HepG2 (cell line): ENCODE results near the gene BAIAP3. TPM values are rescaled to one million over a fixed set of nuclear protein-coding genes. Genes with fewer than 3 reads are reported as not detected.

Source experiments
- ARNT ChIP-seq: fragments of 450-650 bp; IDR thresholded peaks from 2 replicates; pipeline ENCODE4 v1.6.1; 2017
- ATM ChIP-seq: fragments of 450-650 bp; IDR thresholded peaks from 2 replicates; pipeline ENCODE4 v1.7.1; 2017; ENCODE audit warnings: mild to moderate bottlenecking, borderline replicate concordance
- CENPT ChIP-seq: sonication (generic); formaldehyde crosslinking; IDR thresholded peaks from 2 replicates; pipeline ENCODE4 v1.8.0; 2022; ENCODE audit warnings: low read depth, mild to moderate bottlenecking, moderate library complexity, missing genetic modification reagents
- HINFP ChIP-seq: sonication (generic); formaldehyde crosslinking; IDR thresholded peaks from 2 replicates; pipeline ENCODE4 v1.4.0; 2020; ENCODE audit warnings: low read depth, mild to moderate bottlenecking, missing genetic modification reagents
- KDM6A ChIP-seq: IDR thresholded peaks from 2 replicates; pipeline ENCODE4 v1.6.1; 2016; ENCODE audit warnings: low read depth
- SIN3B ChIP-seq: fragments of 150-350 bp; IDR thresholded peaks from 2 replicates; pipeline ENCODE4 v1.6.1; 2014; ENCODE audit warnings: low read length
- SKI ChIP-seq: fragments of 450-650 bp; IDR thresholded peaks from one replicate; pipeline ENCODE4 v1.6.1; 2018; ENCODE audit warnings: mild to moderate bottlenecking; ENCODE audit not compliant: partially characterized antibody
- TGIF2 ChIP-seq: IDR thresholded peaks from 2 replicates; pipeline ENCODE4 v1.6.1; 2016; ENCODE audit warnings: control low read depth, missing compliant biosample characterization
- ZFX ChIP-seq: sonication (generic); formaldehyde crosslinking; IDR thresholded peaks from 2 replicates; pipeline ENCODE4 v1.4.0; 2020; ENCODE audit warnings: mild to moderate bottlenecking, low read depth, missing genetic modification reagents, moderate library complexity
- ZNF773 ChIP-seq: sonication (generic); formaldehyde crosslinking; IDR thresholded peaks from 2 replicates; pipeline ENCODE4 v1.4.0; 2020; ENCODE audit warnings: missing genetic modification reagents, borderline replicate concordance
- polyA plus RNA-seq, 8 experiments: library from polyadenylated mRNA; depleted of rRNA in 3 of 8; stranded (reverse) in 7 of 8; unstranded in 1 of 8; fragments of >200 nt; fragmentation: Illumina TruSeq in 4 of 8; extraction: Trizol in 4 of 8; gene quantifications; 2 replicates each; pipeline versions ENCODE4 v1.2.1 to v1.2.3, GENCODE V29; 2011 to 2016; ENCODE audit warnings: low read depth in 4 of 8, missing spikeins in 1 of 8, mixed read lengths in 1 of 8; ENCODE audit not compliant: insufficient read depth in 1 of 8
- total RNA-seq, 5 experiments: library from RNA; depleted of rRNA; stranded (reverse); fragments of >200 nt; fragmentation: Illumina TruSeq; extraction: Trizol; gene quantifications; 2 replicates each; pipeline ENCODE4 v1.2.3, GENCODE V29; 2016; ENCODE audit warnings: low read depth in 1 of 5
- TF ChIP-seq, protein P1 (sequence below): sonication (generic); formaldehyde crosslinking; IDR thresholded peaks from 2 replicates; pipeline ENCODE4 v1.4.0; 2020; ENCODE audit warnings: missing genetic modification reagents
- TF ChIP-seq, protein P2 (sequence below): sonication (generic); formaldehyde crosslinking; IDR thresholded peaks from 2 replicates; pipeline ENCODE4 v1.4.0; 2020; ENCODE audit warnings: mild to moderate bottlenecking, missing genetic modification reagents
- TF ChIP-seq, protein P3 (sequence below): fragments of 450-650 bp; IDR thresholded peaks from 2 replicates; pipeline ENCODE4 v1.6.1; 2017
- TF ChIP-seq, protein P4 (sequence below): sonication (generic); formaldehyde crosslinking; IDR thresholded peaks from 2 replicates; pipeline ENCODE4 v1.4.0; 2020; ENCODE audit warnings: mild to moderate bottlenecking, missing genetic modification reagents

BAIAP3 gene
- total and polyA plus RNA-seq, 2 of the 13 experiments (the other 11 are each of a cell fraction or from before 2014, with no cell fraction given) = 3.2 to 5.7 TPM

- TF ChIP-seq, protein P1, sequence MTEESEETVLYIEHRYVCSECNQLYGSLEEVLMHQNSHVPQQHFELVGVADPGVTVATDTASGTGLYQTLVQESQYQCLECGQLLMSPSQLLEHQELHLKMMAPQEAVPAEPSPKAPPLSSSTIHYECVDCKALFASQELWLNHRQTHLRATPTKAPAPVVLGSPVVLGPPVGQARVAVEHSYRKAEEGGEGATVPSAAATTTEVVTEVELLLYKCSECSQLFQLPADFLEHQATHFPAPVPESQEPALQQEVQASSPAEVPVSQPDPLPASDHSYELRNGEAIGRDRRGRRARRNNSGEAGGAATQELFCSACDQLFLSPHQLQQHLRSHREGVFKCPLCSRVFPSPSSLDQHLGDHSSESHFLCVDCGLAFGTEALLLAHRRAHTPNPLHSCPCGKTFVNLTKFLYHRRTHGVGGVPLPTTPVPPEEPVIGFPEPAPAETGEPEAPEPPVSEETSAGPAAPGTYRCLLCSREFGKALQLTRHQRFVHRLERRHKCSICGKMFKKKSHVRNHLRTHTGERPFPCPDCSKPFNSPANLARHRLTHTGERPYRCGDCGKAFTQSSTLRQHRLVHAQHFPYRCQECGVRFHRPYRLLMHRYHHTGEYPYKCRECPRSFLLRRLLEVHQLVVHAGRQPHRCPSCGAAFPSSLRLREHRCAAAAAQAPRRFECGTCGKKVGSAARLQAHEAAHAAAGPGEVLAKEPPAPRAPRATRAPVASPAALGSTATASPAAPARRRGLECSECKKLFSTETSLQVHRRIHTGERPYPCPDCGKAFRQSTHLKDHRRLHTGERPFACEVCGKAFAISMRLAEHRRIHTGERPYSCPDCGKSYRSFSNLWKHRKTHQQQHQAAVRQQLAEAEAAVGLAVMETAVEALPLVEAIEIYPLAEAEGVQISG (CRISPR knock-in tag) = peak; percentile 49
- no peak for TF ChIP-seq KDM6A (CRISPR knock-in tag)
- no peak for TF ChIP-seq ARNT
- TF ChIP-seq, protein P2, sequence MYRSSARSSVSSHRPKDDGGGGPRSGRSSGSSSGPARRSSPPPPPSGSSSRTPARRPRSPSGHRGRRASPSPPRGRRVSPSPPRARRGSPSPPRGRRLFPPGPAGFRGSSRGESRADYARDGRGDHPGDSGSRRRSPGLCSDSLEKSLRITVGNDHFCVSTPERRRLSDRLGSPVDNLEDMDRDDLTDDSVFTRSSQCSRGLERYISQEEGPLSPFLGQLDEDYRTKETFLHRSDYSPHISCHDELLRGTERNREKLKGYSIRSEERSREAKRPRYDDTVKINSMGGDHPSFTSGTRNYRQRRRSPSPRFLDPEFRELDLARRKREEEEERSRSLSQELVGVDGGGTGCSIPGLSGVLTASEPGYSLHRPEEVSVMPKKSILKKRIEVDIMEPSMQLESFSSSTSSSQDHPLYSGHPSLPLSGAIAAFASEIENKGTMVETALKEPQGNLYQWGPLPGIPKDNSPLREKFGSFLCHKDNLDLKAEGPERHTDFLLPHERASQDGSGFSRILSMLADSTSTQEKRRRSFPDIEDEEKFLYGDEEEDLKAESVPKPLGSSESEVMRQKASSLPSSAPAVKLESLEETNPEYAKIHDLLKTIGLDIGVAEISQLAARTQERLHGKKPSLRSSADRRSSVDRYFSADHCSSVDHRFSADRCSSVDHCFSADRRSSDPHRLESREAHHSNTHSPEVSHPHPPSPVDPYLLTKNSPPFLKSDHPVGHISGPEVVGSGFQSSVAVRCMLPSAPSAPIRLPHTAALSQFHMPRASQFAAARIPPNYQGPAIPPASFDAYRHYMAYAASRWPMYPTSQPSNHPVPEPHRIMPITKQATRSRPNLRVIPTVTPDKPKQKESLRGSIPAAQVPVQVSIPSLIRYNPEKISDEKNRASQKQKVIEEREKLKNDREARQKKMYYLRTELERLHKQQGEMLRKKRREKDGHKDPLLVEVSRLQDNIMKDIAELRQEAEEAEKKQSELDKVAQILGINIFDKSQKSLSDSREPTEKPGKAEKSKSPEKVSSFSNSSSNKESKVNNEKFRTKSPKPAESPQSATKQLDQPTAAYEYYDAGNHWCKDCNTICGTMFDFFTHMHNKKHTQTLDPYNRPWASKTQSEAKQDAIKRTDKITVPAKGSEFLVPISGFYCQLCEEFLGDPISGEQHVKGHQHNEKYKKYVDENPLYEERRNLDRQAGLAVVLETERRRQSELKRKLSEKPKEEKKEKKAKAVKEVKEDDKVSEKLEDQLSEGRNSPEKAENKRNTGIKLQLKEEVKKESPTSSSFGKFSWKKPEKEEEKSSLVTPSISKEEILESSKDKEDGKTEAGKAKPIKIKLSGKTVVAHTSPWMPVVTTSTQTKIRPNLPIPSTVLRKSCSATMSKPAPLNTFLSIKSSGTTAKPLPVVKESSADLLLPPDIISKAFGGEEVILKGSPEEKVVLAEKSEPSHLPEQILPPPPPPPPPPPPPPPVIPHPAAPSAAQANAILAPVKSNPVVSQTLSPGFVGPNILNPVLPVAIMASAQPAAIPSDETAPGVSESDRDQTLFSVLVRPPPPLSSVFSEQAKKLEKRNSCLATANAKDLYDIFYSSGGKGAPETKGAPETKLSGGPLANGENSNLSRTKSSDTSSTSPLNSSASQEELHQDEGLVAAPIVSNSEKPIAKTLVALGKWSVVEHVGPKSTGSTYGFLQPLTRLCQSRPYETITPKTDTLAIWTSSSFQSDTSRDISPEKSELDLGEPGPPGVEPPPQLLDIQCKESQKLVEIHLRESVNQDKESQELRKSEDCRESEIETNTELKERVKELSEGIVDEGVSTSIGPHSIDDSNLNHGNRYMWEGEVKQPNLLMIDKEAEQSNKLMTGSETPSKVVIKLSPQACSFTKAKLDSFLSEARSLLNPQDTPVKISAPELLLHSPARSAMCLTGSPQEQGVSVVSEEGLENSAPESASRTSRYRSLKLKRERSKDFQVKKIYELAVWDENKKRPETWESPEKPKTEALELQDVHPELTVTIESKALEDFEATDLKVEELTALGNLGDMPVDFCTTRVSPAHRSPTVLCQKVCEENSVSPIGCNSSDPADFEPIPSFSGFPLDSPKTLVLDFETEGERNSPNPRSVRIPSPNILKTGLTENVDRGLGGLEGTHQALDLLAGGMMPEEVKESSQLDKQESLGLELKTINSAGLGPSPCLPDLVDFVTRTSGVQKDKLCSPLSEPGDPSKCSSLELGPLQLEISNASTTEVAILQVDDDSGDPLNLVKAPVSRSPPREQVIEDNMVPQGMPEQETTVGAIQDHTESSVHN (CRISPR knock-in tag) = no peak
- peak; percentile 13; the same call in 1 of the 2 replicates for TF ChIP-seq SIN3B
- TF ChIP-seq, protein P3, sequence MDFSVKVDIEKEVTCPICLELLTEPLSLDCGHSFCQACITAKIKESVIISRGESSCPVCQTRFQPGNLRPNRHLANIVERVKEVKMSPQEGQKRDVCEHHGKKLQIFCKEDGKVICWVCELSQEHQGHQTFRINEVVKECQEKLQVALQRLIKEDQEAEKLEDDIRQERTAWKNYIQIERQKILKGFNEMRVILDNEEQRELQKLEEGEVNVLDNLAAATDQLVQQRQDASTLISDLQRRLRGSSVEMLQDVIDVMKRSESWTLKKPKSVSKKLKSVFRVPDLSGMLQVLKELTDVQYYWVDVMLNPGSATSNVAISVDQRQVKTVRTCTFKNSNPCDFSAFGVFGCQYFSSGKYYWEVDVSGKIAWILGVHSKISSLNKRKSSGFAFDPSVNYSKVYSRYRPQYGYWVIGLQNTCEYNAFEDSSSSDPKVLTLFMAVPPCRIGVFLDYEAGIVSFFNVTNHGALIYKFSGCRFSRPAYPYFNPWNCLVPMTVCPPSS = no peak
- TF ChIP-seq ZNF773 (CRISPR knock-in tag) = 0 out of 2 replicates have a peak, but pooled peaks have one; percentile 49
- peak; percentile 68; the same call in 1 of the 2 replicates for TF ChIP-seq TGIF2 (CRISPR knock-in tag)
- peak; percentile 50 for TF ChIP-seq SKI
- TF ChIP-seq HINFP = no peak
- TF ChIP-seq CENPT = no peak
- TF ChIP-seq ZFX (CRISPR knock-in tag) = peak; percentile 36
- TF ChIP-seq, protein P4, sequence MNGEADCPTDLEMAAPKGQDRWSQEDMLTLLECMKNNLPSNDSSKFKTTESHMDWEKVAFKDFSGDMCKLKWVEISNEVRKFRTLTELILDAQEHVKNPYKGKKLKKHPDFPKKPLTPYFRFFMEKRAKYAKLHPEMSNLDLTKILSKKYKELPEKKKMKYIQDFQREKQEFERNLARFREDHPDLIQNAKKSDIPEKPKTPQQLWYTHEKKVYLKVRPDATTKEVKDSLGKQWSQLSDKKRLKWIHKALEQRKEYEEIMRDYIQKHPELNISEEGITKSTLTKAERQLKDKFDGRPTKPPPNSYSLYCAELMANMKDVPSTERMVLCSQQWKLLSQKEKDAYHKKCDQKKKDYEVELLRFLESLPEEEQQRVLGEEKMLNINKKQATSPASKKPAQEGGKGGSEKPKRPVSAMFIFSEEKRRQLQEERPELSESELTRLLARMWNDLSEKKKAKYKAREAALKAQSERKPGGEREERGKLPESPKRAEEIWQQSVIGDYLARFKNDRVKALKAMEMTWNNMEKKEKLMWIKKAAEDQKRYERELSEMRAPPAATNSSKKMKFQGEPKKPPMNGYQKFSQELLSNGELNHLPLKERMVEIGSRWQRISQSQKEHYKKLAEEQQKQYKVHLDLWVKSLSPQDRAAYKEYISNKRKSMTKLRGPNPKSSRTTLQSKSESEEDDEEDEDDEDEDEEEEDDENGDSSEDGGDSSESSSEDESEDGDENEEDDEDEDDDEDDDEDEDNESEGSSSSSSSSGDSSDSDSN (CRISPR knock-in tag) = no peak
- TF ChIP-seq ATM = no peak
Measured at GRCh38 chr16:1378804-1379303, 45.4 kb downstream of the BAIAP3 start (continued).
